ENCODE results near the gene HPCAL1.

HPCAL1 gene

GRCh38 chr2:10359731-10360329 is 57.1 kb downstream of the HPCAL1 start:
- H3F3A ChIP-seq (ENCODE audit: low read depth): no peaks in the 10 kb centered on the region
- no peak overlapping the region for H3K9ac ChIP-seq (ENCODE audit: low read depth, low read length, poor library complexity, severe bottlenecking)
- H3K79me2 ChIP-seq (ENCODE audit: insufficient read depth, low read length): peaks cover 51% of the 10 kb centered on the region; the same call in 1 of the 2 replicates
- H3K27me3 ChIP-seq (ENCODE audit: insufficient read depth, low read length, poor library complexity, severe bottlenecking): no peaks in the 10 kb centered on the region
- no peak overlapping the region for H3K4me3 ChIP-seq (ENCODE audit: low read length, poor library complexity, severe bottlenecking)
- no peak overlapping the region for H3K4me2 ChIP-seq (ENCODE audit: low read depth, low read length, poor library complexity, severe bottlenecking)
- H3K9me3 ChIP-seq (ENCODE audit: insufficient read depth, low read depth, low read length): no peaks in the 10 kb centered on the region
- peaks cover 16% of the 10 kb centered on the region; the same call in 1 of the 2 replicates for H3K36me3 ChIP-seq (ENCODE audit: insufficient read depth, low read length)
- H3K9me2 ChIP-seq (replicated peaks; ENCODE audit: low read depth, low read length): no peaks in the 10 kb centered on the region
- TF ChIP-seq EZH2phosphoT487 (IDR thresholded peaks at IDR 0.05; ENCODE audit: borderline replicate concordance) (no peak), CTCF (conservative IDR thresholded peaks at IDR 0.05; ENCODE audit: low read length) (no peak)
- no peaks in the 10 kb centered on the region for H3K4me1 ChIP-seq (ENCODE audit: insufficient read depth, low read length, poor library complexity, severe bottlenecking)
- no peak overlapping the region for H2AFZ ChIP-seq (ENCODE audit: low read length)
- no peaks in the 10 kb centered on the region for H4K20me1 ChIP-seq (ENCODE audit: insufficient read depth, low read length, poor library complexity, severe bottlenecking)

GRCh38 chr2:10360460-10360849 is 57.8 kb downstream of the HPCAL1 start:
- no peak overlapping the region for H3K4me3 ChIP-seq (ENCODE audit: low read length, poor library complexity, severe bottlenecking)
- no peak for TF ChIP-seq CTCF (conservative IDR thresholded peaks at IDR 0.05; ENCODE audit: low read length)
- no peak for TF ChIP-seq EZH2phosphoT487 (IDR thresholded peaks at IDR 0.05; ENCODE audit: borderline replicate concordance)
- H2AFZ ChIP-seq (ENCODE audit: low read length): no peak overlapping the region
- peaks cover 15% of the 10 kb centered on the region; the same call in 1 of the 2 replicates for H3K36me3 ChIP-seq (ENCODE audit: insufficient read depth, low read length)
- H3K27me3 ChIP-seq (ENCODE audit: insufficient read depth, low read length, poor library complexity, severe bottlenecking): no peaks in the 10 kb centered on the region
- no peaks in the 10 kb centered on the region for H3K4me1 ChIP-seq (ENCODE audit: insufficient read depth, low read length, poor library complexity, severe bottlenecking)
- H3K9ac ChIP-seq (ENCODE audit: low read depth, low read length, poor library complexity, severe bottlenecking): no peak overlapping the region
- H3K9me3 ChIP-seq (ENCODE audit: insufficient read depth, low read depth, low read length): no peaks in the 10 kb centered on the region
- H3F3A ChIP-seq (ENCODE audit: low read depth): no peaks in the 10 kb centered on the region
- peaks cover 56% of the 10 kb centered on the region; the same call in 1 of the 2 replicates for H3K79me2 ChIP-seq (ENCODE audit: insufficient read depth, low read length)
- no peaks in the 10 kb centered on the region for H4K20me1 ChIP-seq (ENCODE audit: insufficient read depth, low read length, poor library complexity, severe bottlenecking)
- H3K4me2 ChIP-seq (ENCODE audit: low read depth, low read length, poor library complexity, severe bottlenecking): no peak overlapping the region
- no peaks in the 10 kb centered on the region for H3K9me2 ChIP-seq (replicated peaks; ENCODE audit: low read depth, low read length)

GRCh38 chr2:10360850-10361588 is 58.3 kb downstream of the HPCAL1 start:
- no peaks in the 10 kb centered on the region for H3K27me3 ChIP-seq (ENCODE audit: insufficient read depth, low read length, poor library complexity, severe bottlenecking)
- H3K4me1 ChIP-seq (ENCODE audit: insufficient read depth, low read length, poor library complexity, severe bottlenecking): no peaks in the 10 kb centered on the region
- no peak overlapping the region for H3K4me2 ChIP-seq (ENCODE audit: low read depth, low read length, poor library complexity, severe bottlenecking)
- H2AFZ ChIP-seq (ENCODE audit: low read length): no peak overlapping the region
- H3K79me2 ChIP-seq (ENCODE audit: insufficient read depth, low read length): peaks cover 55% of the 10 kb centered on the region; the same call in 1 of the 2 replicates
- H3K4me3 ChIP-seq (ENCODE audit: low read length, poor library complexity, severe bottlenecking): no peak overlapping the region
- TF ChIP-seq CTCF (conservative IDR thresholded peaks at IDR 0.05; ENCODE audit: low read length): no peak
- no peak for TF ChIP-seq EZH2phosphoT487 (IDR thresholded peaks at IDR 0.05; ENCODE audit: borderline replicate concordance)
- no peaks in the 10 kb centered on the region for H3F3A ChIP-seq (ENCODE audit: low read depth)
- no peaks in the 10 kb centered on the region for H3K9me2 ChIP-seq (replicated peaks; ENCODE audit: low read depth, low read length)
- H3K9me3 ChIP-seq (ENCODE audit: insufficient read depth, low read depth, low read length): no peaks in the 10 kb centered on the region
- no peaks in the 10 kb centered on the region for H4K20me1 ChIP-seq (ENCODE audit: insufficient read depth, low read length, poor library complexity, severe bottlenecking)
- H3K36me3 ChIP-seq (ENCODE audit: insufficient read depth, low read length): peaks cover 15% of the 10 kb centered on the region; the same call in 1 of the 2 replicates
- no peak overlapping the region for H3K9ac ChIP-seq (ENCODE audit: low read depth, low read length, poor library complexity, severe bottlenecking)

All from Loucy (cell line).